GM12878 (cell line): ENCODE measurements around the gene HTRA2. TPM values are rescaled to one million over a fixed set of nuclear protein-coding genes. Genes with fewer than 3 reads are reported as not detected.
A peak's percentile ranks its signal among the peaks of the same experiment; 100 is the strongest.

ENCODE experiments used
- ATAC-seq: fragments of 200-7000 bp; cut with Tn5 transposase; 3 replicates; pipeline ENCODE4 v1.9.1; 2020; ENCODE audit warnings: mild to moderate bottlenecking, moderate library complexity
- BruUV-seq: library from RNA; stranded (reverse); fragments of 400-500 nt; replicated peaks from 2 replicates; lab custom pipeline; 2021; lab: Mats Ljungman, UMichigan
- CTCF ChIA-PET: fragments of 300-600 bp; sonication (Branson Sonifier 250); formaldehyde crosslinking; extraction: SDS; loops from one replicate; lab custom pipeline; 2021; ENCODE audit warnings: inconsistent platforms; lab: Yijun Ruan, JAX
- POLR2A ChIA-PET: fragments of 350-600 bp; formaldehyde crosslinking; extraction: SDS; loops from one replicate; lab custom pipeline; 2021; ENCODE audit warnings: inconsistent platforms; lab: Charles Lee
- RAD21 ChIA-PET: fragments of 300-600 bp; sonication (Branson Sonifier 250); formaldehyde crosslinking; loops from one replicate; lab custom pipeline; 2023; ENCODE audit warnings: antibody characterized with exemption; ENCODE audit not compliant: unreplicated experiment; lab: Charles Lee
- SMC1A ChIA-PET: fragments of 300-600 bp; sonication (Branson Sonifier 250); formaldehyde crosslinking; loops from one replicate; lab custom pipeline; 2023; ENCODE audit not compliant: unreplicated experiment, uncharacterized antibody; lab: Charles Lee
- DNase-seq: peaks from one replicate; pipeline ENCODE4 v3.0.0-alpha.2; 2011; ENCODE audit warnings: low read depth, low spot score
- FAIRE-seq: peaks from 3 replicates; lab custom pipeline; 2011; peaks lifted over from hg19 to GRCh38; lab: Jason Lieb, UNC
- H2AFZ ChIP-seq: 2 replicates; pipeline ENCODE4 v1.6.0; 2011; ENCODE audit warnings: low read depth, low read length, control low read depth; ENCODE audit not compliant: control insufficient read depth
- H3K27ac ChIP-seq: 2 replicates; pipeline ENCODE4 v1.5.1; 2011; ENCODE audit warnings: control low read depth; ENCODE audit not compliant: control insufficient read depth, insufficient read depth
- H3K27me3 ChIP-seq, 2 experiments: replicated peaks in 1 of 2; 2 replicates each; pipeline versions ENCODE4 v1.6.0 to v1.6.1; 2011; ENCODE audit warnings: low read length in 1 of 2; ENCODE audit not compliant: control insufficient read depth in 2 of 2, insufficient read depth in 2 of 2
- H3K36me3 ChIP-seq, 2 experiments: 2 replicates each; pipeline ENCODE4 v1.5.1; 2011; ENCODE audit warnings: low read length in 1 of 2; ENCODE audit not compliant: control insufficient read depth in 2 of 2, insufficient read depth in 2 of 2
- H3K4me1 ChIP-seq: 2 replicates; pipeline ENCODE4 v1.6.1; 2011; ENCODE audit warnings: mild to moderate bottlenecking, low read length, moderate library complexity, mixed read lengths; ENCODE audit not compliant: control insufficient read depth, insufficient read depth
- H3K4me2 ChIP-seq: 2 replicates; pipeline ENCODE4 v1.6.0; 2011; ENCODE audit warnings: control low read depth; ENCODE audit not compliant: control insufficient read depth, insufficient read depth
- H3K4me3 ChIP-seq: fragments of 200-600 bp; sonication (generic); 2 replicates; pipeline ENCODE4 v1.5.1; 2016
- H3K79me2 ChIP-seq: 2 replicates; pipeline ENCODE4 v1.6.0; 2011; ENCODE audit warnings: low read length; ENCODE audit not compliant: control insufficient read depth, insufficient read depth
- H3K9ac ChIP-seq: 2 replicates; pipeline ENCODE4 v1.8.0; 2011; ENCODE audit warnings: low read length, control low read depth, mixed read lengths; ENCODE audit not compliant: control insufficient read depth, insufficient read depth
- H3K9me3 ChIP-seq: replicated peaks from 3 replicates; pipeline ENCODE4 v1.5.1; 2011; ENCODE audit warnings: mild to moderate bottlenecking, low read length; ENCODE audit not compliant: control insufficient read depth, insufficient read depth
- H4K20me1 ChIP-seq: 2 replicates; pipeline ENCODE4 v1.6.0; 2011; ENCODE audit not compliant: control insufficient read depth, insufficient read depth
- EZH2 ChIP-seq: IDR thresholded peaks from 2 replicates; pipeline ENCODE4 v1.6.1; 2012; ENCODE audit warnings: low read depth, mild to moderate bottlenecking, control low read depth, inconsistent platforms, low read length, borderline replicate concordance; ENCODE audit not compliant: control insufficient read depth
- FOXM1 ChIP-seq: IDR thresholded peaks from 2 replicates; pipeline ENCODE4 v1.6.1; 2012; ENCODE audit warnings: low read depth, mild to moderate bottlenecking, inconsistent platforms, low read length, moderate library complexity
- WGBS: methylation state at CpG from one replicate; pipeline ENCODE4 v1.1.6; 2016; ENCODE audit warnings: low lambda C conversion rate; ENCODE audit not compliant: insufficient replicate concordance, insufficient coverage; ENCODE audit errors: missing lambda C conversion rate; 5-methylcytosine and 5-hydroxymethylcytosine counted together
- in situ Hi-C: fragments of 300-500 bp; cut with MboI; formaldehyde crosslinking; loops from 9 replicates; pipeline ENCODE4 v1.14.3; 2018; ENCODE audit warnings: mixed read lengths
- intact Hi-C: fragments of 100-400 bp; cut with micrococcal nuclease; formaldehyde crosslinking; loops from one replicate; pipeline ENCODE4 v1.14.2; 2022; ENCODE audit not compliant: unreplicated experiment
- polyA plus RNA-seq, 11 experiments: library from polyadenylated mRNA; depleted of rRNA in 4 of 11; unstranded in 6 of 11; stranded (reverse) in 5 of 11; fragments of >200 nt; fragmentation: Nextera tagmentation in 4 of 11; fragmentation: Illumina TruSeq in 1 of 11; extraction: Ambion mirVana in 4 of 11; extraction: Trizol in 1 of 11; gene quantifications; 1 replicate in 1 of 11; 2 replicates in 10 of 11; pipeline versions ENCODE4 v1.2.1 to v1.2.3, GENCODE V29; 2011 to 2016; ENCODE audit warnings: inconsistent platforms in 2 of 11, missing spikeins in 2 of 11, low read depth in 1 of 11
- total RNA-seq, 4 experiments: library from RNA; depleted of rRNA in 3 of 4; stranded (reverse); fragments of >200 nt in 3 of 4; fragmentation: Illumina TruSeq in 1 of 4; extraction: Trizol in 1 of 4; gene quantifications; 2 replicates each; pipeline versions ENCODE4 v1.2.1 to v1.2.3, GENCODE V29; 2013 to 2021
- TF ChIP-seq, protein P1 (sequence below): fragments of 450-650 bp; IDR thresholded peaks from 2 replicates; pipeline ENCODE4 v1.6.1; 2018; ENCODE audit warnings: mild to moderate bottlenecking, low read depth, moderate library complexity; ENCODE audit not compliant: partially characterized antibody
- TF ChIP-seq, protein P2 (sequence below): IDR thresholded peaks from 2 replicates; pipeline ENCODE4 v1.6.1; 2011; ENCODE audit warnings: low read depth, low read length, improper control_type of control experiment, borderline replicate concordance

The HTRA2 gene
- total and polyA plus RNA-seq, 10 of the 15 experiments (the other 5 are each of a cell fraction or from before 2014, with no cell fraction given), result 42.3 to 73.9 (median 54.6) TPM

DNA sequence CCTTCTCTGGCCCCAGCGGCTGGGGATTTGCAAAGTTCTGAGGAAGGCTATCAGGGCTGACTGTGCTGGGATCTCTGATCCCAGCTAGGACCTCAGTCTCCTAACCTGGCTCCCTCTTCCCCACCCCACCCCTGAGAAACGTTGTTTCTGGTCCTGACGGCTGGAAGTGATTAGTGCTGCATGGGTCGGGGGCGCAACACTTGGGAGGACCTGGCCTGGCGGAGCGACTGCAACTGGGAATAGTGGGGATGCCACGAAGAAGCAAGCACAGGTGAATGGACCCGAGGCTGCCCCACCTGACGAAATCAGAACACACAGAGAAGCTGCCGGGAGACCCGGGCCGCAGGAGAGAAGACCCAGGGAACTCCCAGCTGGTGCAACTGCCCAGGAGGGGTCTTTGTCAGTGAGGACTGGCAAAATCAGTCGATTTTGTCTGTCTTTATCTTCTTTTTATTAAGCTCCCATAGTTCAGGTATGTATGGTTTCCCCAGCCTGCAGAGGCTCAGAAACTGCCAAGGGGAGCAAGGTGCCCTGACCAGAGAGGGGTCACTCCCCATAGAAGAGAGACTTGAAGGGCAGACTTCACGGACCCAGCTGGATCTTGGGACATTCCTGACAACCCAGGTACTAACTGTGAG lies 29.7 kb upstream of the HTRA2 start:
- ChIA-PET CTCF (interaction anchor here (1.4 to 13.9 kb wide), 4 partner anchors 17 to 87 kb away, joined by 4 to 231 read pairs (median 84); partner anchors contain the start of genes AUP1, CCDC142, DQX1 and HTRA2), SMC1A (interaction anchor here (0.9 to 7.0 kb wide), 5 partner anchors 10 to 86 kb away, joined by 3 to 71 read pairs (median 4); partner anchors contain the start of gene DQX1), RAD21 (interaction anchor here (1.1 to 2.6 kb wide), 4 partner anchors 16 to 89 kb away, joined by 4 to 10 read pairs (median 6); partner anchors contain the start of genes CCDC142, INO80B and TTC31), POLR2A (interaction anchor here (1.1 kb wide), 1 partner anchor 29 kb away, joined by 3 read pairs; the partner anchor contains the start of gene AUP1)
- no peak for FAIRE-seq
- Histone ChIP-seq H2AFZ (no peak overlapping the region), H3K9me3 (no peaks in the 10 kb centered on the region), H3K4me2 (no peak overlapping the region), H3K4me3 (no peak overlapping the region), H3K36me3 (no peaks in the 10 kb centered on the region), H3K4me1 (peaks cover 15% of the 10 kb centered on the region), H3K27ac (no peak overlapping the region), H3K27me3 (peaks cover 15 to 25% of the 10 kb centered on the region in 2 experiments; a peak in 3 of 4 replicates), H3K9ac (no peak overlapping the region), H3K79me2 (no peaks in the 10 kb centered on the region), H4K20me1 (no peaks in the 10 kb centered on the region)
- ATAC-seq, result no peak
- no peak for TF ChIP-seq FOXM1
- 0 out of 2 replicates have a peak, but pooled peaks have one; percentile 78 for TF ChIP-seq EZH2
- 83% methylated on average over 15 of the region's 15 CpGs for WGBS
- no TSS peak for BruUV-seq
- intact Hi-C loops (no loop called here), in situ Hi-C loops (no loop called here)
- no peak for DNase-seq

DNA sequence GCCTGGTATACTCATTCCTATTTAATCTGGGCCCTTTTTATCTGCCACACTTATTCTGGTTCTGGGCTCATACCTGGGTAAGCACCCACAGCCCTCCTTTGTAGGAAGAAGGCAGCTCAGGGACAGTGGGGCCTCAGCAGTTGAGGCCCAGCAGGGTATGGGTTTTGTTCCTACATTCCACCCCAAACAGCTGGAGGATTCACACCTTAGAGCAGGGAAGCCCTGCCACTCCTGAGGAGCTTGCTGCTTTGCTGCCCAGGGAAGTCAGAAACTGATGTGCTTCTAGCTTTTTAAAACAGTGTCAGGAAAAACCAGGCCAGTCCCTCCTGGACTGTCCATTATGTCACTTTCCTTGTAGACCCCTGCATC lies 29.2 kb upstream of the HTRA2 start:
- no peak for FAIRE-seq
- TF ChIP-seq EZH2, result no peak
- TF ChIP-seq, protein P1, sequence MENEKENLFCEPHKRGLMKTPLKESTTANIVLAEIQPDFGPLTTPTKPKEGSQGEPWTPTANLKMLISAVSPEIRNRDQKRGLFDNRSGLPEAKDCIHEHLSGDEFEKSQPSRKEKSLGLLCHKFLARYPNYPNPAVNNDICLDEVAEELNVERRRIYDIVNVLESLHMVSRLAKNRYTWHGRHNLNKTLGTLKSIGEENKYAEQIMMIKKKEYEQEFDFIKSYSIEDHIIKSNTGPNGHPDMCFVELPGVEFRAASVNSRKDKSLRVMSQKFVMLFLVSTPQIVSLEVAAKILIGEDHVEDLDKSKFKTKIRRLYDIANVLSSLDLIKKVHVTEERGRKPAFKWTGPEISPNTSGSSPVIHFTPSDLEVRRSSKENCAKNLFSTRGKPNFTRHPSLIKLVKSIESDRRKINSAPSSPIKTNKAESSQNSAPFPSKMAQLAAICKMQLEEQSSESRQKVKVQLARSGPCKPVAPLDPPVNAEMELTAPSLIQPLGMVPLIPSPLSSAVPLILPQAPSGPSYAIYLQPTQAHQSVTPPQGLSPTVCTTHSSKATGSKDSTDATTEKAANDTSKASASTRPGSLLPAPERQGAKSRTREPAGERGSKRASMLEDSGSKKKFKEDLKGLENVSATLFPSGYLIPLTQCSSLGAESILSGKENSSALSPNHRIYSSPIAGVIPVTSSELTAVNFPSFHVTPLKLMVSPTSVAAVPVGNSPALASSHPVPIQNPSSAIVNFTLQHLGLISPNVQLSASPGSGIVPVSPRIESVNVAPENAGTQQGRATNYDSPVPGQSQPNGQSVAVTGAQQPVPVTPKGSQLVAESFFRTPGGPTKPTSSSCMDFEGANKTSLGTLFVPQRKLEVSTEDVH, result no peak
- TF ChIP-seq, protein P2, sequence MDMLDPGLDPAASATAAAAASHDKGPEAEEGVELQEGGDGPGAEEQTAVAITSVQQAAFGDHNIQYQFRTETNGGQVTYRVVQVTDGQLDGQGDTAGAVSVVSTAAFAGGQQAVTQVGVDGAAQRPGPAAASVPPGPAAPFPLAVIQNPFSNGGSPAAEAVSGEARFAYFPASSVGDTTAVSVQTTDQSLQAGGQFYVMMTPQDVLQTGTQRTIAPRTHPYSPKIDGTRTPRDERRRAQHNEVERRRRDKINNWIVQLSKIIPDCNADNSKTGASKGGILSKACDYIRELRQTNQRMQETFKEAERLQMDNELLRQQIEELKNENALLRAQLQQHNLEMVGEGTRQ, result no peak
- Histone ChIP-seq H3K4me1 (peaks cover 20% of the 10 kb centered on the region), H3K9me3 (no peaks in the 10 kb centered on the region), H3K27me3 (peaks cover 15 to 25% of the 10 kb centered on the region in 2 experiments; a peak in 3 of 4 replicates), H3K27ac (no peak overlapping the region), H3K36me3 (peaks cover 0 to 3% of the 10 kb centered on the region in 2 experiments; a peak in 1 of 4 replicates), H3K79me2 (no peaks in the 10 kb centered on the region), H2AFZ (no peak overlapping the region), H3K4me3 (no peak overlapping the region), H3K4me2 (no peak overlapping the region), H4K20me1 (no peaks in the 10 kb centered on the region), H3K9ac (no peak overlapping the region)
- BruUV-seq, result no TSS peak
- ChIA-PET SMC1A (interaction anchor here (0.9 to 7.0 kb wide), 5 partner anchors 10 to 86 kb away, joined by 3 to 71 read pairs (median 4); partner anchors contain the start of gene DQX1), RAD21 (interaction anchor here (1.1 to 2.6 kb wide), 4 partner anchors 17 to 88 kb away, joined by 4 to 10 read pairs (median 6); partner anchors contain the start of genes CCDC142, INO80B and TTC31), POLR2A (interaction anchor here (1.1 kb wide), 1 partner anchor 28 kb away, joined by 3 read pairs; the partner anchor contains the start of gene AUP1), CTCF (interaction anchor here (1.4 to 13.9 kb wide), 4 partner anchors 18 to 86 kb away, joined by 4 to 231 read pairs (median 84); partner anchors contain the start of genes AUP1, CCDC142, DQX1 and HTRA2)
- intact Hi-C loops (no loop called here), in situ Hi-C loops (no loop called here)
- no peak for ATAC-seq
- no peak for DNase-seq
